Liver (tissue), 3 donors: ENCODE data around the gene KHNYN.

ENCODE experiments used
- CTCF ChIP-seq: fragments of 150-350 bp; IDR thresholded peaks from 2 replicates; pipeline ENCODE4 v1.5.1; 2017; ENCODE audit warnings: improper control_type of control experiment, low read depth, low read length; ENCODE audit not compliant: missing input control
- EGR1 ChIP-seq, 2 donors: IDR thresholded peaks; 2 replicates each; pipeline ENCODE4 v1.6.1; 2016 to 2018; ENCODE audit warnings: antibody characterized with exemption in 2 of 2, low read depth in 2 of 2
- GABPA ChIP-seq, 2 donors: IDR thresholded peaks in 1 of 2; conservative IDR thresholded peaks in 1 of 2; 2 replicates each; pipeline ENCODE4 v1.6.1; 2016; ENCODE audit warnings: antibody characterized with exemption in 2 of 2, mild to moderate bottlenecking in 1 of 2, moderate library complexity in 1 of 2
- HNF4A ChIP-seq, 2 donors: conservative IDR thresholded peaks; 2 replicates each; pipeline ENCODE4 v1.6.1; 2016; ENCODE audit warnings: antibody characterized with exemption in 2 of 2, mild to moderate bottlenecking in 2 of 2
- MAX ChIP-seq: IDR thresholded peaks from 2 replicates; pipeline ENCODE4 v1.6.1; 2016; ENCODE audit warnings: antibody characterized with exemption
- RAD21 ChIP-seq, 2 donors: IDR thresholded peaks; 2 replicates each; pipeline ENCODE4 v1.6.1; 2016; ENCODE audit warnings: antibody characterized with exemption in 2 of 2, mild to moderate bottlenecking in 2 of 2
- RXRA ChIP-seq, 2 donors: IDR thresholded peaks; 2 replicates each; pipeline ENCODE4 v1.6.1; 2017 to 2018; ENCODE audit warnings: antibody characterized with exemption in 2 of 2, mild to moderate bottlenecking in 1 of 2
- YY1 ChIP-seq: IDR thresholded peaks from 2 replicates; pipeline ENCODE4 v1.6.1; 2016; ENCODE audit warnings: antibody characterized with exemption, mild to moderate bottlenecking
- ZBTB33 ChIP-seq: IDR thresholded peaks from 2 replicates; pipeline ENCODE4 v1.6.1; 2016; ENCODE audit warnings: antibody characterized with exemption
- TF ChIP-seq, protein P1 (sequence below): IDR thresholded peaks from 2 replicates; pipeline ENCODE4 v1.6.1; 2016; ENCODE audit warnings: antibody characterized with exemption, mild to moderate bottlenecking
- donor health status: healthy.
- donor health status: healthy.

- no peak for TF ChIP-seq EGR1 (IDR thresholded peaks at IDR 0.05; ENCODE audit: low read depth in 2 of 2)
- TF ChIP-seq RXRA (IDR thresholded peaks at IDR 0.05), result no peak
- no peak for TF ChIP-seq CTCF
- no peak for TF ChIP-seq MAX
- TF ChIP-seq YY1, result no peak
- TF ChIP-seq, protein P1, sequence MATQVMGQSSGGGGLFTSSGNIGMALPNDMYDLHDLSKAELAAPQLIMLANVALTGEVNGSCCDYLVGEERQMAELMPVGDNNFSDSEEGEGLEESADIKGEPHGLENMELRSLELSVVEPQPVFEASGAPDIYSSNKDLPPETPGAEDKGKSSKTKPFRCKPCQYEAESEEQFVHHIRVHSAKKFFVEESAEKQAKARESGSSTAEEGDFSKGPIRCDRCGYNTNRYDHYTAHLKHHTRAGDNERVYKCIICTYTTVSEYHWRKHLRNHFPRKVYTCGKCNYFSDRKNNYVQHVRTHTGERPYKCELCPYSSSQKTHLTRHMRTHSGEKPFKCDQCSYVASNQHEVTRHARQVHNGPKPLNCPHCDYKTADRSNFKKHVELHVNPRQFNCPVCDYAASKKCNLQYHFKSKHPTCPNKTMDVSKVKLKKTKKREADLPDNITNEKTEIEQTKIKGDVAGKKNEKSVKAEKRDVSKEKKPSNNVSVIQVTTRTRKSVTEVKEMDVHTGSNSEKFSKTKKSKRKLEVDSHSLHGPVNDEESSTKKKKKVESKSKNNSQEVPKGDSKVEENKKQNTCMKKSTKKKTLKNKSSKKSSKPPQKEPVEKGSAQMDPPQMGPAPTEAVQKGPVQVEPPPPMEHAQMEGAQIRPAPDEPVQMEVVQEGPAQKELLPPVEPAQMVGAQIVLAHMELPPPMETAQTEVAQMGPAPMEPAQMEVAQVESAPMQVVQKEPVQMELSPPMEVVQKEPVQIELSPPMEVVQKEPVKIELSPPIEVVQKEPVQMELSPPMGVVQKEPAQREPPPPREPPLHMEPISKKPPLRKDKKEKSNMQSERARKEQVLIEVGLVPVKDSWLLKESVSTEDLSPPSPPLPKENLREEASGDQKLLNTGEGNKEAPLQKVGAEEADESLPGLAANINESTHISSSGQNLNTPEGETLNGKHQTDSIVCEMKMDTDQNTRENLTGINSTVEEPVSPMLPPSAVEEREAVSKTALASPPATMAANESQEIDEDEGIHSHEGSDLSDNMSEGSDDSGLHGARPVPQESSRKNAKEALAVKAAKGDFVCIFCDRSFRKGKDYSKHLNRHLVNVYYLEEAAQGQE, result no peak
- no peak for TF ChIP-seq RAD21 (IDR thresholded peaks at IDR 0.05)
- TF ChIP-seq ZBTB33, result no peak
- TF ChIP-seq HNF4A (conservative IDR thresholded peaks at IDR 0.05), result no peak
- TF ChIP-seq GABPA (IDR thresholded peaks at IDR 0.05 in 1 of 2, conservative IDR thresholded peaks at IDR 0.05 in 1 of 2), result no peak
Observed at GRCh38 chr14:24426150-24426911, 3.4 kb upstream of the KHNYN start.
